ENCODE data around the gene USH1C. TPM values are rescaled to one million over a fixed set of nuclear protein-coding genes. Genes with fewer than 3 reads are reported as not detected.

USH1C gene
- total and polyA plus RNA-seq, 2 of the 13 experiments (the other 11 are each of a cell fraction or from before 2014, with no cell fraction given) = not detected

DNA sequence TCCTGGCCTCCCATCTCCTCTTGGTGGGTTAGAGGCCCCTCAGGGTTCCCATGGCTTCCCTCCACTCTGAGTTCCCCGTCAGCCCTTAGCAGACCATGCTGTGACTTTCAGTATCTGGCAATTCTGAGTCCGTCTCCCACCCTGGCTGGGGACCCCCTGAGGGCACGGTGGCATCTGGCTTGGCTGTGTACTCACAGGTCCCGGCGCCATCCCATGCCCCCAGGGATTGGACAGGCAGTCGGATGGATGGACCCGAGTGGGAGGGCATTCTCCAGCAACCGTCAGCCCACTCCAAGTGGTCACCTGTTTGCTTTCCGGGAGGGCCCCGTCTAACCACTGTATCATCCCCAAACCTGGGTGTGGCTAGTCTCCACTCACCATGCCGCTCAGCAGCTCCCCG is 43.5 kb downstream of the USH1C start:
- no peaks in the 10 kb centered on the region for H3K9me3 ChIP-seq (ENCODE audit: low read length)
- H3K9ac ChIP-seq (ENCODE audit: insufficient read depth, low read depth, low read length) = no peak overlapping the region
- DNase-seq (ENCODE audit: low spot score) (no peak), ATAC-seq (no peak), FAIRE-seq (no peak)
- ChIA-PET CTCF (ENCODE audit: low intra/inter-chr PET ratio, low total read pairs) (no interaction called here), POLR2A (no interaction called here)
- intact Hi-C loops (cut with micrococcal nuclease; ENCODE audit: unreplicated experiment) = loop anchor here (10.0 kb wide), 1 partner anchor 266 kb away; no protein-coding TSS in a partner anchor
- in situ Hi-C loops (cut with HindIII; ENCODE audit: extremely low pct_ligation_motif_present, low pct_unique_long_range_greater_than_20kb) = loop anchor here (25.0 kb wide), 1 partner anchor 263 kb away; no protein-coding TSS in a partner anchor
- H2AFZ ChIP-seq (ENCODE audit: low read length) = no peak overlapping the region
- no peak overlapping the region for H3K27ac ChIP-seq (ENCODE audit: extremely low read length, insufficient read depth, low read length)
- no peak overlapping the region for H3K4me2 ChIP-seq (ENCODE audit: low read depth, low read length)
- H3K27me3 ChIP-seq (ENCODE audit: control insufficient read depth in 1 of 2, insufficient read depth in 2 of 2, low read length in 2 of 2) = peaks cover 1 to 22% of the 10 kb centered on the region in 2 experiments; a peak in 4 of 5 replicates
- H3K4me1 ChIP-seq (ENCODE audit: insufficient read depth, low read length) = no peaks in the 10 kb centered on the region
- TF ChIP-seq, protein P1, sequence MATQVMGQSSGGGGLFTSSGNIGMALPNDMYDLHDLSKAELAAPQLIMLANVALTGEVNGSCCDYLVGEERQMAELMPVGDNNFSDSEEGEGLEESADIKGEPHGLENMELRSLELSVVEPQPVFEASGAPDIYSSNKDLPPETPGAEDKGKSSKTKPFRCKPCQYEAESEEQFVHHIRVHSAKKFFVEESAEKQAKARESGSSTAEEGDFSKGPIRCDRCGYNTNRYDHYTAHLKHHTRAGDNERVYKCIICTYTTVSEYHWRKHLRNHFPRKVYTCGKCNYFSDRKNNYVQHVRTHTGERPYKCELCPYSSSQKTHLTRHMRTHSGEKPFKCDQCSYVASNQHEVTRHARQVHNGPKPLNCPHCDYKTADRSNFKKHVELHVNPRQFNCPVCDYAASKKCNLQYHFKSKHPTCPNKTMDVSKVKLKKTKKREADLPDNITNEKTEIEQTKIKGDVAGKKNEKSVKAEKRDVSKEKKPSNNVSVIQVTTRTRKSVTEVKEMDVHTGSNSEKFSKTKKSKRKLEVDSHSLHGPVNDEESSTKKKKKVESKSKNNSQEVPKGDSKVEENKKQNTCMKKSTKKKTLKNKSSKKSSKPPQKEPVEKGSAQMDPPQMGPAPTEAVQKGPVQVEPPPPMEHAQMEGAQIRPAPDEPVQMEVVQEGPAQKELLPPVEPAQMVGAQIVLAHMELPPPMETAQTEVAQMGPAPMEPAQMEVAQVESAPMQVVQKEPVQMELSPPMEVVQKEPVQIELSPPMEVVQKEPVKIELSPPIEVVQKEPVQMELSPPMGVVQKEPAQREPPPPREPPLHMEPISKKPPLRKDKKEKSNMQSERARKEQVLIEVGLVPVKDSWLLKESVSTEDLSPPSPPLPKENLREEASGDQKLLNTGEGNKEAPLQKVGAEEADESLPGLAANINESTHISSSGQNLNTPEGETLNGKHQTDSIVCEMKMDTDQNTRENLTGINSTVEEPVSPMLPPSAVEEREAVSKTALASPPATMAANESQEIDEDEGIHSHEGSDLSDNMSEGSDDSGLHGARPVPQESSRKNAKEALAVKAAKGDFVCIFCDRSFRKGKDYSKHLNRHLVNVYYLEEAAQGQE (IDR thresholded peaks at IDR 0.05; ENCODE audit: borderline replicate concordance in 1 of 2, low read depth in 1 of 2, low read length in 2 of 2) = no peak
- TF ChIP-seq, protein P2, sequence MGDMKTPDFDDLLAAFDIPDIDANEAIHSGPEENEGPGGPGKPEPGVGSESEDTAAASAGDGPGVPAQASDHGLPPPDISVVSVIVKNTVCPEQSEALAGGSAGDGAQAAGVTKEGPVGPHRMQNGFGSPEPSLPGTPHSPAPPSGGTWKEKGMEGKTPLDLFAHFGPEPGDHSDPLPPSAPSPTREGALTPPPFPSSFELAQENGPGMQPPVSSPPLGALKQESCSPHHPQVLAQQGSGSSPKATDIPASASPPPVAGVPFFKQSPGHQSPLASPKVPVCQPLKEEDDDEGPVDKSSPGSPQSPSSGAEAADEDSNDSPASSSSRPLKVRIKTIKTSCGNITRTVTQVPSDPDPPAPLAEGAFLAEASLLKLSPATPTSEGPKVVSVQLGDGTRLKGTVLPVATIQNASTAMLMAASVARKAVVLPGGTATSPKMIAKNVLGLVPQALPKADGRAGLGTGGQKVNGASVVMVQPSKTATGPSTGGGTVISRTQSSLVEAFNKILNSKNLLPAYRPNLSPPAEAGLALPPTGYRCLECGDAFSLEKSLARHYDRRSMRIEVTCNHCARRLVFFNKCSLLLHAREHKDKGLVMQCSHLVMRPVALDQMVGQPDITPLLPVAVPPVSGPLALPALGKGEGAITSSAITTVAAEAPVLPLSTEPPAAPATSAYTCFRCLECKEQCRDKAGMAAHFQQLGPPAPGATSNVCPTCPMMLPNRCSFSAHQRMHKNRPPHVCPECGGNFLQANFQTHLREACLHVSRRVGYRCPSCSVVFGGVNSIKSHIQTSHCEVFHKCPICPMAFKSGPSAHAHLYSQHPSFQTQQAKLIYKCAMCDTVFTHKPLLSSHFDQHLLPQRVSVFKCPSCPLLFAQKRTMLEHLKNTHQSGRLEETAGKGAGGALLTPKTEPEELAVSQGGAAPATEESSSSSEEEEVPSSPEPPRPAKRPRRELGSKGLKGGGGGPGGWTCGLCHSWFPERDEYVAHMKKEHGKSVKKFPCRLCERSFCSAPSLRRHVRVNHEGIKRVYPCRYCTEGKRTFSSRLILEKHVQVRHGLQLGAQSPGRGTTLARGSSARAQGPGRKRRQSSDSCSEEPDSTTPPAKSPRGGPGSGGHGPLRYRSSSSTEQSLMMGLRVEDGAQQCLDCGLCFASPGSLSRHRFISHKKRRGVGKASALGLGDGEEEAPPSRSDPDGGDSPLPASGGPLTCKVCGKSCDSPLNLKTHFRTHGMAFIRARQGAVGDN (CRISPR knock-in tag; IDR thresholded peaks at IDR 0.05) = no peak
- TF ChIP-seq ZNF205 (CRISPR knock-in tag; IDR thresholded peaks at IDR 0.05) (no peak), ZNF850 (CRISPR knock-in tag; conservative IDR thresholded peaks at IDR 0.05) (no peak)
- TF ChIP-seq, protein P3, sequence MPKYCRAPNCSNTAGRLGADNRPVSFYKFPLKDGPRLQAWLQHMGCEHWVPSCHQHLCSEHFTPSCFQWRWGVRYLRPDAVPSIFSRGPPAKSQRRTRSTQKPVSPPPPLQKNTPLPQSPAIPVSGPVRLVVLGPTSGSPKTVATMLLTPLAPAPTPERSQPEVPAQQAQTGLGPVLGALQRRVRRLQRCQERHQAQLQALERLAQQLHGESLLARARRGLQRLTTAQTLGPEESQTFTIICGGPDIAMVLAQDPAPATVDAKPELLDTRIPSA (CRISPR knock-in tag; IDR thresholded peaks at IDR 0.05; ENCODE audit: borderline replicate concordance) = no peak
- TF ChIP-seq, protein P4, sequence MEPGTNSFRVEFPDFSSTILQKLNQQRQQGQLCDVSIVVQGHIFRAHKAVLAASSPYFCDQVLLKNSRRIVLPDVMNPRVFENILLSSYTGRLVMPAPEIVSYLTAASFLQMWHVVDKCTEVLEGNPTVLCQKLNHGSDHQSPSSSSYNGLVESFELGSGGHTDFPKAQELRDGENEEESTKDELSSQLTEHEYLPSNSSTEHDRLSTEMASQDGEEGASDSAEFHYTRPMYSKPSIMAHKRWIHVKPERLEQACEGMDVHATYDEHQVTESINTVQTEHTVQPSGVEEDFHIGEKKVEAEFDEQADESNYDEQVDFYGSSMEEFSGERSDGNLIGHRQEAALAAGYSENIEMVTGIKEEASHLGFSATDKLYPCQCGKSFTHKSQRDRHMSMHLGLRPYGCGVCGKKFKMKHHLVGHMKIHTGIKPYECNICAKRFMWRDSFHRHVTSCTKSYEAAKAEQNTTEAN (CRISPR knock-in tag; conservative IDR thresholded peaks at IDR 0.05) = no peak
- WGBS (ENCODE audit: low lambda C conversion rate) = 38% methylated on average over 8 of the region's 12 CpGs
- H4K20me1 ChIP-seq (ENCODE audit: insufficient read depth, low read length) = no peaks in the 10 kb centered on the region
- no peaks in the 10 kb centered on the region for H3K36me3 ChIP-seq (replicated peaks in 1 of 2; ENCODE audit: control insufficient read depth in 1 of 2, insufficient read depth in 2 of 2, low read length in 2 of 2)
- H3K79me2 ChIP-seq (ENCODE audit: insufficient read depth, low read length) = no peaks in the 10 kb centered on the region
- H3K4me3 ChIP-seq (replicated peaks in 1 of 3; ENCODE audit: insufficient read depth in 1 of 3, low read depth in 2 of 3, low read length in 3 of 3) = no peak overlapping the region
- no TSS peak for BruUV-seq (replicated peaks)
